Thyroid gland (tissue), 4 donors: Measurements from ENCODE around the gene RNF41.

ENCODE experiments used
- CTCF ChIP-seq, 6 experiments: fragments of 200-600 bp in 3 of 6; fragments of 450-650 bp in 3 of 6; sonication (generic) in 3 of 6; IDR thresholded peaks; one replicate each; pipeline ENCODE4 v1.5.1; 2016 to 2019; ENCODE audit warnings: antibody characterized with exemption in 6 of 6, mild to moderate bottlenecking in 2 of 6, inconsistent platforms in 1 of 6, moderate library complexity in 1 of 6
- POLR2A ChIP-seq, 2 donors: fragments of 450-650 bp; IDR thresholded peaks; one replicate each; pipeline ENCODE4 v1.6.1; 2017; ENCODE audit warnings: antibody characterized with exemption in 2 of 2, mild to moderate bottlenecking in 2 of 2, moderate library complexity in 1 of 2

- no peak for TF ChIP-seq CTCF (IDR thresholded peaks at IDR 0.05)
- TF ChIP-seq POLR2A (IDR thresholded peaks at IDR 0.05), result no peak
These were observed 1.9 kb downstream of the RNF41 start for GRCh38 chr12:56219840-56220239.
